Glutamatergic neuron (in vitro differentiated cells): ENCODE results near the gene MAP7D1. TPM values are rescaled to one million over a fixed set of nuclear protein-coding genes. Genes with fewer than 3 reads are reported as not detected.

Experiments used
- DNase-seq: peaks from one replicate; pipeline ENCODE4 v3.0.0; 2022
- H3K27ac Mint-ChIP-seq: one replicate; pipeline ENCODE4 v1.8.0; 2020; ENCODE audit warnings: mild to moderate bottlenecking, mixed read lengths, inconsistent platforms; ENCODE audit not compliant: unreplicated experiment
- H3K27me3 Mint-ChIP-seq: one replicate; pipeline ENCODE4 v1.8.0; 2020; ENCODE audit warnings: mild to moderate bottlenecking, moderate library complexity, mixed read lengths, inconsistent platforms; ENCODE audit not compliant: unreplicated experiment
- H3K36me3 Mint-ChIP-seq: one replicate; pipeline ENCODE4 v1.8.0; 2020; ENCODE audit warnings: mild to moderate bottlenecking, mixed read lengths, inconsistent platforms; ENCODE audit not compliant: unreplicated experiment
- H3K4me1 Mint-ChIP-seq: one replicate; pipeline ENCODE4 v1.8.0; 2020; ENCODE audit warnings: mild to moderate bottlenecking, low read depth, mixed read lengths, inconsistent platforms; ENCODE audit not compliant: unreplicated experiment
- H3K4me3 Mint-ChIP-seq: one replicate; pipeline ENCODE4 v1.8.0; 2020; ENCODE audit warnings: mild to moderate bottlenecking, mixed read lengths, inconsistent platforms; ENCODE audit not compliant: unreplicated experiment
- H3K9me3 Mint-ChIP-seq: one replicate; pipeline ENCODE4 v1.8.0; 2020; ENCODE audit warnings: mild to moderate bottlenecking, moderate library complexity, mixed read lengths, inconsistent platforms; ENCODE audit not compliant: unreplicated experiment
- total RNA-seq: library from RNA; stranded (reverse); fragmentation: NEBNext Ultra II Directional; extraction: Animal tissue kit (Norgen Biotek cat#: 25700); gene quantifications from one replicate; pipeline ENCODE4 v1.2.1, GENCODE V29; 2021; ENCODE audit not compliant: unreplicated experiment
- TF ChIP-seq, protein P1 (sequence below): fragments of 200-600 bp; sonication (generic); IDR thresholded peaks from one replicate; pipeline ENCODE4 v1.5.0; 2021; ENCODE audit not compliant: partially characterized antibody, unreplicated experiment

The MAP7D1 gene
- total RNA-seq, 1 donor from 2014 or later: 152 TPM

DNA sequence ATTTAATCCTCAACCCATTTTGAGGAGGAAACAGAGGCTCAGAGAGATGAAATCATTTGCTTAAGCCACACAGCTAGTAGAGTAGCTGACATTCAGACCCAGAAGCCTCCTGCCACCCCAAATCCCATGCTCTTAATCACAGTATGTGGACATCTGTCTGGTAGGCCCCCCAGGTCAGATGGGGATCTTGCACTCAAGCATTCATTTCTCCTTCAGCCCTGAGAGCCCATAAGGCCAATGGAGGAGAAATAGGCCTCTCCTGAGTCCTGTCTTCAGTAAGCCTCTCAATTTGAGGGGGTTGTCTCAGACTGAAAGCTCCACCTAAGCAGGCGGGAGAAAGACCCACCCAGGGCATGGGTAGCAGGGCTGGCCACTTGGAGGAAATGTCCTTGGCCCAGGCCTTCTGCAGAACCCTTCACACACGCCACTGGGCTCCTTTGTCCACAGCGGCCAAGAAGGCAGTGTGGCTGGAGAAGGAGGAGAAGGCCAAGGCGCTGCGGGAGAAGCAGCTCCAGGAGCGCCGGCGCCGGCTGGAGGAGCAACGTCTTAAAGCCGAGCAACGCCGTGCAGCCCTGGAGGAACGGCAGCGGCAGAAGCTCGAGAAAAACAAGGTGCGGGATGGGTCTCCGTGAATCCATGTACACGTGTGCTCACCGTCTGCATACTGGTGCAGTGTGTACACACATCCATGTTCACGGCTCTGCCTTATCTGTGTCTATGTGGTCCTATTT, 16.2 kb downstream of the MAP7D1 start:
- H3K36me3 Mint-ChIP-seq: no peaks in the 10 kb centered on the region
- peaks cover 6% of the 10 kb centered on the region for H3K9me3 Mint-ChIP-seq
- H3K4me1 Mint-ChIP-seq: peaks cover 6% of the 10 kb centered on the region
- peaks cover 2% of the 10 kb centered on the region for H3K27me3 Mint-ChIP-seq
- no peak for DNase-seq
- TF ChIP-seq, protein P1, sequence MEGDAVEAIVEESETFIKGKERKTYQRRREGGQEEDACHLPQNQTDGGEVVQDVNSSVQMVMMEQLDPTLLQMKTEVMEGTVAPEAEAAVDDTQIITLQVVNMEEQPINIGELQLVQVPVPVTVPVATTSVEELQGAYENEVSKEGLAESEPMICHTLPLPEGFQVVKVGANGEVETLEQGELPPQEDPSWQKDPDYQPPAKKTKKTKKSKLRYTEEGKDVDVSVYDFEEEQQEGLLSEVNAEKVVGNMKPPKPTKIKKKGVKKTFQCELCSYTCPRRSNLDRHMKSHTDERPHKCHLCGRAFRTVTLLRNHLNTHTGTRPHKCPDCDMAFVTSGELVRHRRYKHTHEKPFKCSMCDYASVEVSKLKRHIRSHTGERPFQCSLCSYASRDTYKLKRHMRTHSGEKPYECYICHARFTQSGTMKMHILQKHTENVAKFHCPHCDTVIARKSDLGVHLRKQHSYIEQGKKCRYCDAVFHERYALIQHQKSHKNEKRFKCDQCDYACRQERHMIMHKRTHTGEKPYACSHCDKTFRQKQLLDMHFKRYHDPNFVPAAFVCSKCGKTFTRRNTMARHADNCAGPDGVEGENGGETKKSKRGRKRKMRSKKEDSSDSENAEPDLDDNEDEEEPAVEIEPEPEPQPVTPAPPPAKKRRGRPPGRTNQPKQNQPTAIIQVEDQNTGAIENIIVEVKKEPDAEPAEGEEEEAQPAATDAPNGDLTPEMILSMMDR: no peak
- H3K27ac Mint-ChIP-seq: no peak overlapping the region
- no peak overlapping the region for H3K4me3 Mint-ChIP-seq

DNA sequence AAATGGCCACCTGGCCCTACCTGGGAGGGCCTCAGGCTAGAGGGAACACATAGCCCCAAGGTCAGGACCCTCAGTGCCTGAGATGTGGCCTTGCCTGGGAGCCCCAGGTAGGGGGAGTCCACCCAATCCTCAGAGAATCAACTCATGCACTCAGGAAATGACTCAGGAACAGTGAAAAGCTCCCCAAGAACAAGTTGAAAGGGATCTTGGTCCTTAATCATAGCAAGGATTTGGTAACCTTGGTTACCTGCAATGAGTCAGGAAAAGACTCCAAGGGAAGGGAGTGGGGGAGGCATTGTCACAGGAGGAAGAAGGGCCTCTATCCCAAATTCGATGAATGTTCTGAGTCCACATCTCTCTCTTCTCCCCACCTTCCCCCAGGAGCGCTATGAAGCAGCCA, 17.0 kb downstream of the MAP7D1 start:
- Mint-ChIP-seq H3K9me3 (peaks cover 6% of the 10 kb centered on the region), H3K36me3 (no peaks in the 10 kb centered on the region), H3K4me1 (peaks cover 8% of the 10 kb centered on the region), H3K4me3 (no peak overlapping the region), H3K27me3 (peaks cover 2% of the 10 kb centered on the region), H3K27ac (no peak overlapping the region)
- TF ChIP-seq, protein P1: no peak
- DNase-seq: no peak

DNA sequence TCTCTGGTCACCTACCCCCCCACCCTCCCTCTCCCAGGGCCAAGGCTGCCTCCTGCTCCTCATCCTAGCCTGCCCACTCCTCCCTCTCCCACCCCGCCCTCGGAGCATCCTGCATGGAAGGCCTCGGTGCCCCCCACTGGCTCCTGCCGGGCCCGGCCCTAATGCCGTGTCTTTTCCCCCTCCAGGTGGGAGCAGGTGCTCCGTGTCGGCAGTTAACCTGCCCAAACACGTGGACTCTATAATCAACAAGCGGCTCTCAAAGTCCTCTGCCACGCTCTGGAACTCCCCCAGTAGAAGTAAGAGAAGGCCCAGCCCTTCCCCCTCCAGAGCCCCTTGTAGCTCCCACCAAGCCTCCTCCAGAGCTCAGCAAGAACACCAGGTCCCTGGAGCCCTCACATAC, 18.8 kb downstream of the MAP7D1 start:
- no peaks in the 10 kb centered on the region for H3K36me3 Mint-ChIP-seq
- DNase-seq: no peak
- peaks cover 7% of the 10 kb centered on the region for H3K9me3 Mint-ChIP-seq
- no peak overlapping the region for H3K4me3 Mint-ChIP-seq
- no peak overlapping the region for H3K27ac Mint-ChIP-seq
- peaks cover 10% of the 10 kb centered on the region for H3K4me1 Mint-ChIP-seq
- TF ChIP-seq, protein P1: no peak
- H3K27me3 Mint-ChIP-seq: peaks cover 2% of the 10 kb centered on the region

DNA sequence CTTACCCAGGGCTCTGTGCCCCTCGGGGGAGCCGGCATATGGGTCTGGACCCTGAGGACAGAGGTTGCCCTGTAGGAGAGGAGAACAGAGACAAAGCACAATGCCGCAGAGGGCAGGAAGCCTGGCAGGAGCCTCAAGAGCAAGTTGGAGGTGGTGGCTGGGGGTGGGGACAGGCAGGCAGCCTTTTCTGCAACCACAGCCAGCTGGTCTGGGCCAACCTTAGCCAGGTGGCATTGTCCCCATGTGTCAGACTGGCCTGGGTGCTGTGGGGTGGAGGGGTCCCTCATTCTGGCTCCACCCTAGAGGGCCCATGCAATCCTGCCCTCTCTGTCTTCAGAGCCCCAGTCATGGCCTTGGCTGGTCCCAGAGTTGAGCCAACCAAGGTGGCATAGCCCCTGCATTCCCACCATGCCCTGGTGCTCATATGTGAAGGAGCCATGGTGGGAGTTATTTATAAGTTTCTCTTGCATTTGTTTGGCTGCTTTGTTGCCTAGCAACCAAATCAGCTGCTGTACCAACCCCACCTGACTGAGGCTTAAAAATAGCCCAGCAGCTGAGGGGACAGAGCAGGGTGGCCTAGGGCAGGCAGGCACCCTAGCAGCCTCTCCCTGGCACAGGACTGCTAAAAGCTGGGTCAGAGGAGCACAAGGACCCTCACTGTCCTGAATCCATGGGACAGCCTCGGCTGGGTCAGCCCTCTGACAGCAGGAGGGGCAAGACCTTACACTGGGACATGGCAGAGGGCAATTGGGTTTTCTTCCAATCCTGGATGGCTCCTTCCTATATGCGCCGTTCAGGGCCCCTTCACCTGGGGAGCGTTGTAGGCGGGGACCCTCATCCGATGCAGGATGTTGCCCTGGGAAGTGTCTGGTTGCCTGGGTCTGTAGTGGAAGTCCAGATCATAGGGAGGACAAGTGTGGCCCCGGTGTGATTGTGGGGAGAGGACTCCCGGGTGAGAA, 19.5 kb downstream of the MAP7D1 start:
- Mint-ChIP-seq H3K4me1 (peaks cover 10% of the 10 kb centered on the region), H3K9me3 (peaks cover 7% of the 10 kb centered on the region), H3K27ac (no peak overlapping the region), H3K27me3 (peaks cover 2% of the 10 kb centered on the region), H3K36me3 (no peaks in the 10 kb centered on the region), H3K4me3 (no peak overlapping the region)
- no peak for DNase-seq
- TF ChIP-seq, protein P1: no peak
